ENCODE data around the gene RMC1.
"Not testable (repeated sequence)": the region's sequence is repeated elsewhere in the genome, so short reads cannot be mapped to it uniquely, and the experiment has no call there.

The RMC1 gene

GRCh38 chr18:23498877-23499276 lies 4.4 kb upstream of the RMC1 start:
- peak; percentile 78 for DNase-seq (ENCODE audit: low read depth)
- no peak overlapping the region for H3K4me3 ChIP-seq (ENCODE audit: low read length)
- TF ChIP-seq CTCF (IDR thresholded peaks at IDR 0.05; ENCODE audit: insufficient read depth, low read depth, low read length, missing control alignments), result peak; percentile 96

GRCh38 chr18:23499291-23499781 lies 4.0 kb upstream of the RMC1 start:
- DNase-seq (ENCODE audit: low read depth), result no peak
- no peak for TF ChIP-seq CTCF (IDR thresholded peaks at IDR 0.05; ENCODE audit: insufficient read depth, low read depth, low read length, missing control alignments)
- no peak overlapping the region for H3K4me3 ChIP-seq (ENCODE audit: low read length)

- no peak for TF ChIP-seq CTCF (IDR thresholded peaks at IDR 0.05; ENCODE audit: insufficient read depth, low read depth, low read length, missing control alignments)
- DNase-seq (ENCODE audit: low read depth), result no peak
- no peak overlapping the region for H3K4me3 ChIP-seq (ENCODE audit: low read length)
These were observed 1.7 kb upstream of the RMC1 start for GRCh38 chr18:23501626-23502025.

GRCh38 chr18:23502516-23503037 lies 734 bp upstream of the RMC1 start:
- DNase-seq (ENCODE audit: low read depth), result no peak
- no peak for TF ChIP-seq CTCF (IDR thresholded peaks at IDR 0.05; ENCODE audit: insufficient read depth, low read depth, low read length, missing control alignments)
- peak overlapping the region; percentile 71 for H3K4me3 ChIP-seq (ENCODE audit: low read length)

- peak overlapping the region; percentile 76 for H3K4me3 ChIP-seq (ENCODE audit: low read length)
- TF ChIP-seq CTCF (IDR thresholded peaks at IDR 0.05; ENCODE audit: insufficient read depth, low read depth, low read length, missing control alignments), result no peak
- DNase-seq (ENCODE audit: low read depth), result no peak
These were observed 643 bp downstream of the RMC1 start for GRCh38 chr18:23503963-23504344.

GRCh38 chr18:23504720-23505119 lies 1.4 kb downstream of the RMC1 start:
- TF ChIP-seq CTCF (IDR thresholded peaks at IDR 0.05; ENCODE audit: insufficient read depth, low read depth, low read length, missing control alignments), result no peak
- H3K4me3 ChIP-seq (ENCODE audit: low read length), result peak overlapping the region; percentile 76
- DNase-seq (ENCODE audit: low read depth), result no peak

GRCh38 chr18:23506393-23506792 lies 3.1 kb downstream of the RMC1 start:
- no peak for TF ChIP-seq CTCF (IDR thresholded peaks at IDR 0.05; ENCODE audit: insufficient read depth, low read depth, low read length, missing control alignments)
- DNase-seq (ENCODE audit: low read depth), result no peak
- H3K4me3 ChIP-seq (ENCODE audit: low read length), result no peak overlapping the region

- not testable (repeated sequence) for H3K4me3 ChIP-seq (ENCODE audit: low read length)
These were observed 7.6 kb downstream of the RMC1 start for GRCh38 chr18:23510923-23511322.

GRCh38 chr18:23512216-23512615 lies 8.9 kb downstream of the RMC1 start:
- DNase-seq (ENCODE audit: low read depth), result not testable (repeated sequence)

More at GRCh38 chr18:23510923-23511322, 7.6 kb downstream of the RMC1 start:
- not testable (repeated sequence) for DNase-seq (ENCODE audit: low read depth)

More at GRCh38 chr18:23512216-23512615, 8.9 kb downstream of the RMC1 start:
- not testable (repeated sequence) for H3K4me3 ChIP-seq (ENCODE audit: low read length)
